Bronchial epithelial cell (primary cell): ENCODE measurements around the gene OR6J1. TPM values are rescaled to one million over a fixed set of nuclear protein-coding genes. Genes with fewer than 3 reads are reported as not detected.
A peak's percentile ranks its signal among the peaks of the same experiment; 100 is the strongest.

ENCODE experiments used
- DNase-seq: peaks from one replicate; pipeline ENCODE4 v3.0.0-alpha.2; 2010; ENCODE audit warnings: low read depth
- FAIRE-seq: peaks from 2 replicates; lab custom pipeline; 2011; peaks lifted over from hg19 to GRCh38; lab: Jason Lieb, UNC
- H3K27me3 ChIP-seq: 2 replicates; pipeline ENCODE4 v1.5.1; 2011; ENCODE audit warnings: low read length; ENCODE audit not compliant: control insufficient read depth, insufficient read depth
- H3K36me3 ChIP-seq: 2 replicates; pipeline ENCODE4 v1.5.1; 2011; ENCODE audit warnings: low read length; ENCODE audit not compliant: control insufficient read depth, insufficient read depth
- H3K4me3 ChIP-seq: 2 replicates; pipeline ENCODE4 v1.5.1; 2011; ENCODE audit warnings: mild to moderate bottlenecking, low read depth, low read length, control low read depth
- CTCF ChIP-seq: IDR thresholded peaks from 2 replicates; pipeline ENCODE4 v1.5.1; 2011; ENCODE audit warnings: mild to moderate bottlenecking, moderate library complexity, low read length, control low read depth, inconsistent platforms; ENCODE audit not compliant: insufficient read depth, severe bottlenecking
- total RNA-seq: library from RNA; depleted of rRNA; stranded (reverse); fragments of >200 nt; gene quantifications from 2 replicates; pipeline ENCODE4 v1.2.1, GENCODE V29; 2014

The OR6J1 gene
- total RNA-seq, 1 donor from 2014 or later = not detected

DNA sequence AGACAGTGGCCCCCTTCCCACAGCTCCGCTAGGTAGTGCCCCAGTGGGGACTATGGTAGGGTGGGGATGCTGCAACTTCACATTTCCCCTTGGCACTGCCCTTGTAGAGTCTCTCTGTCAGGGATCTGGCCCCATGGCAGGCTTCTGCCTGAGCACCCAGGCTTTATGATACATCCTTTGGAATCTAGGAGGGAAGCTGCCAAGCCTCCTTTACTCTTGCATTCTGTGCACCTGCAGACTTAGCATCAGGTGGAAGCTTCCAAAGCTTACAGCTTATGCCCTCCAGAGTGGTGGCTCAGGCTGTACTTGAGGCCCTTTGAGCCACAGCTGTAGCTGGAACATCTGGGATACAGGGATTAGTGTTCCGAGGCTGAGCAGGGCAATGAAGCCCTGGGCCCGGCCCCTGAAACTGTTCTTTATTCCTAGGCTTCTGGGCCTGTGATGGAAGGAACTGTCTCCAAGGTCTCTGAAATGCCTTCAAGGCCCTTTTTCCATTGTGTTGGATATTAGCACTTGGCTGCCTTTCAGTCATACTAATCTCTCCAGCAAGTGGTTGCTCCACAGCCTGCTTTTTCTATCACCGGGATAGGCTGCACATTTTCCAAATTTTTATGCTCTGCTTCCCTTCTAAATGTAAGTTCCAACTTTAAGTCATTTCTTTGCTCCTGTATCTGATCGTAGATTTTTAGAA lies 22.2 kb upstream of the OR6J1 start:
- Histone ChIP-seq H3K4me3 (no peak overlapping the region), H3K36me3 (no peaks in the 10 kb centered on the region), H3K27me3 (no peaks in the 10 kb centered on the region)
- TF ChIP-seq CTCF = no peak
- FAIRE-seq (no peak), DNase-seq (no peak)

DNA sequence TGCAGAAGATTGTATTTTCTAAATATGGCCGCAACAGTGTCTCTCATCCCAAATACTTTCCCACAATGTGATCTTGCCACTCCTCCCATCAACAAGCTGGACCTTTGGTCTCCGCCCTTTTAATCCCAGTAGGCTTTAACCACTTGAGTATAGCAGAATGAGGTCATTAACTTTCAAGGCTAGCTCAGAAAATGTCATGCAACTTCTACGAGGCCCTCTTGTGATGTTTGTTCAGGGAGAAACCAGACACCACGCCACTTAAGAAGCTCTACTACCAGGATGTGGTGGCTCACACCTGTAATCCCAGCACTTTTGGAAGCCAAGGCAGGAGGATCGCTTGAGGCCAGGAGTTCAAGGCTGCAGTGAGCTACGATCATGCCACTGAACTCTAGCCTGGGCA lies 20.1 kb upstream of the OR6J1 start:
- FAIRE-seq = no peak
- Histone ChIP-seq H3K27me3 (no peaks in the 10 kb centered on the region), H3K4me3 (no peak overlapping the region), H3K36me3 (no peaks in the 10 kb centered on the region)
- no peak for DNase-seq
- no peak for TF ChIP-seq CTCF

GRCh38 chr14:22660654-22661053 lies 16.5 kb upstream of the OR6J1 start:
- FAIRE-seq = no peak
- TF ChIP-seq CTCF = no peak
- H3K36me3 ChIP-seq = no peaks in the 10 kb centered on the region

GRCh38 chr14:22658946-22659345 lies 14.8 kb upstream of the OR6J1 start:
- H3K36me3 ChIP-seq = no peaks in the 10 kb centered on the region
- DNase-seq (no peak), FAIRE-seq (no peak)
- TF ChIP-seq CTCF = no peak
- H3K4me3 ChIP-seq = no peak overlapping the region
- no peaks in the 10 kb centered on the region for H3K27me3 ChIP-seq

More at GRCh38 chr14:22660654-22661053, 16.5 kb upstream of the OR6J1 start:
- Histone ChIP-seq H3K4me3 (no peak overlapping the region), H3K27me3 (no peaks in the 10 kb centered on the region)
- DNase-seq = no peak

DNA sequence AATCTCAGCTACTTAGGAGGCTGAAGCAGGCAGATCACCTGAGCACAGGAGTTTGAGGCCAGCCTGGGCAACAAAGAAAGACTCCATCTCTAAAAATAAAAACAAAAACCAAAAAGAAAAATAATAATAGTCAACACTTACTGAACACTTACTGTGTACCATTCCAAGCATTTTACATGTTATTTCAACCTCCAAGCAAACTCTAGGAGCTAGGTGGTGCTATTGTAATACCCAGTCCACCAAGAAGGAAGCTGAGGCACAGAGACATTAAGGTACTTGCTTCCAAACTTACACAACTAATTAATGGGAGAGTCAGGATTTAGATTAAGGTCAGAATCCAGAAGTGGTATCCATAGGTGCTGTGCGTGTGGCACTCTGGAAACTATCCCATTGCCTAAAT lies 13.7 kb upstream of the OR6J1 start:
- Histone ChIP-seq H3K4me3 (no peak overlapping the region), H3K36me3 (no peaks in the 10 kb centered on the region), H3K27me3 (no peaks in the 10 kb centered on the region)
- FAIRE-seq (no peak), DNase-seq (peak; percentile 70)
- TF ChIP-seq CTCF = peak; percentile 39
